MM.1S (cell line): ENCODE results near the gene CMTM7.
"Not testable (repeated sequence)": the region's sequence is repeated elsewhere in the genome, so short reads cannot be mapped to it uniquely, and the experiment has no call there.

Source experiments
- EZH2 ChIP-seq: fragments of 300-600 bp; sonication (generic); optimal IDR thresholded peaks from 2 replicates; pipeline ENCODE3; 2017; ENCODE audit warnings: low read depth, mild to moderate bottlenecking, antibody characterized with exemption, low read length, mixed read lengths
- EZH2phosphoT487 ChIP-seq: fragments of 300-600 bp; sonication (generic); IDR thresholded peaks from 2 replicates; pipeline ENCODE4 v1.6.1; 2018; ENCODE audit warnings: antibody characterized with exemption, low read length
- TF ChIP-seq, protein P1 (sequence below): fragments of 300-600 bp; sonication (generic); IDR thresholded peaks from 2 replicates; pipeline ENCODE4 v1.5.1; 2016; ENCODE audit warnings: antibody characterized with exemption, low read length, mixed read lengths

DNA sequence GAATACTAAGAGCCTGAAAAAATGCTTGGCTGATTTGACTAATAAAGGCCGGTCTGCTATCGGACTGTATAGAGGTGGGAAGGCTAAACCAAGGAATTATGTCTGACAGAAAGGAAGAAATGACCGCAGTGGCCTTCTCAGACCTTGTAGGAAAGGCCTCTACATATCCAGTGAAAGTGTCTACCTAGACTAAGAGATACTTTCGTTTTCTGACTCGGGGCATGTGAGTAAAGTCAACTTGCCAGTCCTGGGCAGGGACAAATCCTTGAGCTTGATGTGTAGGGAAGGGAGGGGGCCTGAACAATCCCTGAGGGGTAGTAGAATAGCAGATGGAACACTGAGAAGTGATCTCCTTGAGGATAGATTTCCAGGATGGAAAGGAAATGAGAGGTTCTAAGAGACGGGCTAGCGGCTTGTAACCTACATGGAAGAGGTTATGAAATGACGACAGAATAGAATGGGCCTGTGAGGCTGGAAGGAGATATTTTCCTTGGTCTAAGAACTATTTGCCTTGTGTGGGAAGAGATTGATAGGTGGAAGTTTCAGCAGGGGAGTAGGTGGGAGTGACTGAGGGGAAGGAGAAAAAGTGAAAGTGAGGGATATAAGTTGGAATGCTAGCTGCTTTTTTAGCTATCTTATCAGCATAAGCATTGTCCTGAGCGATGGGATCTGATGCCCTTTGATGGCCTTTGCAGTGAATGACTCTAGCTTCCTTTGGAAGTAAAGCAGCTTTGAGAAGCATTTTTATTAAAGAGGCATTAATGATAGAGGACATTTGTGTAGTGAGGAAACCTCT lies 70.7 kb downstream of the CMTM7 start:
- TF ChIP-seq, protein P1, sequence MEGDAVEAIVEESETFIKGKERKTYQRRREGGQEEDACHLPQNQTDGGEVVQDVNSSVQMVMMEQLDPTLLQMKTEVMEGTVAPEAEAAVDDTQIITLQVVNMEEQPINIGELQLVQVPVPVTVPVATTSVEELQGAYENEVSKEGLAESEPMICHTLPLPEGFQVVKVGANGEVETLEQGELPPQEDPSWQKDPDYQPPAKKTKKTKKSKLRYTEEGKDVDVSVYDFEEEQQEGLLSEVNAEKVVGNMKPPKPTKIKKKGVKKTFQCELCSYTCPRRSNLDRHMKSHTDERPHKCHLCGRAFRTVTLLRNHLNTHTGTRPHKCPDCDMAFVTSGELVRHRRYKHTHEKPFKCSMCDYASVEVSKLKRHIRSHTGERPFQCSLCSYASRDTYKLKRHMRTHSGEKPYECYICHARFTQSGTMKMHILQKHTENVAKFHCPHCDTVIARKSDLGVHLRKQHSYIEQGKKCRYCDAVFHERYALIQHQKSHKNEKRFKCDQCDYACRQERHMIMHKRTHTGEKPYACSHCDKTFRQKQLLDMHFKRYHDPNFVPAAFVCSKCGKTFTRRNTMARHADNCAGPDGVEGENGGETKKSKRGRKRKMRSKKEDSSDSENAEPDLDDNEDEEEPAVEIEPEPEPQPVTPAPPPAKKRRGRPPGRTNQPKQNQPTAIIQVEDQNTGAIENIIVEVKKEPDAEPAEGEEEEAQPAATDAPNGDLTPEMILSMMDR: not testable (repeated sequence)
- TF ChIP-seq EZH2phosphoT487, EZH2: not testable (repeated sequence)
